K562 (cell line): ENCODE data around the gene GLIS1. TPM values are rescaled to one million over a fixed set of nuclear protein-coding genes. Genes with fewer than 3 reads are reported as not detected.

Experiments
- ATAC-seq: fragments of 200-7000 bp; cut with Tn5 transposase; 3 replicates; pipeline ENCODE4 v1.9.1; 2020; ENCODE audit warnings: moderate library complexity
- BruUV-seq: library from RNA; stranded (reverse); fragments of 400-500 nt; replicated peaks from 2 replicates; lab custom pipeline; 2021; lab: Mats Ljungman, UMichigan
- CTCF ChIA-PET: fragments of 300-600 bp; formaldehyde crosslinking; extraction: SDS; loops from one replicate; lab custom pipeline; 2021; ENCODE audit warnings: low intra/inter-chr PET ratio; lab: Yijun Ruan, JAX
- POLR2A ChIA-PET: fragments of 300-600, 350-650 bp; sonication (Branson Sonifier 250); formaldehyde crosslinking; extraction: SDS; loops from one replicate; lab custom pipeline; 2021; ENCODE audit warnings: antibody characterized with exemption, inconsistent platforms; lab: Yijun Ruan, JAX
- DNase-seq, 4 experiments: peaks; one replicate each; pipeline versions ENCODE4 v3.0.0 to v3.0.0-alpha.2; 2011 to 2018; ENCODE audit warnings: low spot score in 3 of 4, mixed read lengths in 3 of 4; ENCODE audit errors: extremely low read depth in 1 of 4
- FAIRE-seq: peaks from 2 replicates; lab custom pipeline; 2011; peaks lifted over from hg19 to GRCh38; lab: Jason Lieb, UNC
- H2AFZ ChIP-seq: 2 replicates; pipeline ENCODE4 v1.6.0; 2011; ENCODE audit warnings: low read depth, low read length, control low read depth, inconsistent platforms
- H3K27ac ChIP-seq: fragments of 200-600 bp; 3 replicates; pipeline ENCODE4 v1.8.0; 2011; ENCODE audit warnings: low read depth, mild to moderate bottlenecking, control low read depth, inconsistent platforms, low read length, moderate library complexity, mixed read lengths; ENCODE audit errors: extremely low read depth
- H3K27me3 ChIP-seq, 2 experiments: fragments of 300-600 bp in 1 of 2; 2 replicates in 1 of 2; 3 replicates in 1 of 2; pipeline versions ENCODE4 v1.6.0 to v1.8.0; 2011; ENCODE audit warnings: inconsistent platforms in 2 of 2, low read length in 2 of 2, mild to moderate bottlenecking in 1 of 2, mixed read lengths in 1 of 2, moderate library complexity in 1 of 2; ENCODE audit not compliant: control insufficient read depth in 2 of 2, insufficient read depth in 2 of 2
- H3K36me3 ChIP-seq: fragments of 300-600 bp; 3 replicates; pipeline ENCODE4 v1.8.0; 2011; ENCODE audit warnings: mild to moderate bottlenecking, low read length, inconsistent platforms; ENCODE audit not compliant: control insufficient read depth, insufficient read depth
- H3K4me1 ChIP-seq, 2 experiments: fragments of 200-600 bp in 1 of 2; replicated peaks in 1 of 2; 2 replicates in 1 of 2; 3 replicates in 1 of 2; pipeline versions ENCODE4 v1.5.1 to v1.8.0; 2011; ENCODE audit warnings: inconsistent platforms in 2 of 2, low read length in 2 of 2, mild to moderate bottlenecking in 1 of 2, mixed read lengths in 1 of 2, moderate library complexity in 1 of 2; ENCODE audit not compliant: control insufficient read depth in 2 of 2, insufficient read depth in 2 of 2
- H3K4me2 ChIP-seq: 2 replicates; pipeline ENCODE4 v1.6.1; 2011; ENCODE audit warnings: low read length, control low read depth, inconsistent platforms, mixed read lengths; ENCODE audit not compliant: insufficient read depth
- H3K4me3 ChIP-seq: fragments of 200-600 bp; sonication (generic), shearing (Covaris generic); 2 replicates; pipeline ENCODE4 v1.5.1; 2016; ENCODE audit warnings: control low read depth, inconsistent platforms
- H3K79me2 ChIP-seq: fragments of 200-600 bp; 3 replicates; pipeline ENCODE4 v1.8.0; 2011; ENCODE audit warnings: low read length, inconsistent platforms; ENCODE audit not compliant: control insufficient read depth, insufficient read depth
- H3K9ac ChIP-seq, 2 experiments: 2 replicates each; pipeline versions ENCODE4 v1.6.0 to v1.6.1; 2011; ENCODE audit warnings: low read depth in 2 of 2, low read length in 2 of 2, control low read depth in 1 of 2, inconsistent platforms in 1 of 2, mild to moderate bottlenecking in 1 of 2, mixed read lengths in 1 of 2; ENCODE audit not compliant: insufficient read depth in 1 of 2
- H3K9me1 ChIP-seq: one replicate; pipeline ENCODE4 v1.6.0; 2011; ENCODE audit warnings: inconsistent platforms, mild to moderate bottlenecking, low read length, moderate library complexity; ENCODE audit not compliant: control insufficient read depth, insufficient read depth
- H3K9me3 ChIP-seq: replicated peaks from 2 replicates; pipeline ENCODE4 v1.5.1; 2011; ENCODE audit warnings: low read depth, low read length, inconsistent platforms; ENCODE audit not compliant: control insufficient read depth, insufficient read depth
- H4K20me1 ChIP-seq: replicated peaks from 2 replicates; pipeline ENCODE4 v1.6.1; 2011; ENCODE audit warnings: low read length, inconsistent platforms, mixed read lengths; ENCODE audit not compliant: control insufficient read depth, insufficient read depth
- DDX20 ChIP-seq: fragments of 450-650 bp; IDR thresholded peaks from 2 replicates; pipeline ENCODE4 v1.6.1; 2016; ENCODE audit warnings: missing genetic modification characterization, low read depth, mild to moderate bottlenecking, missing compliant biosample characterization, moderate library complexity
- HSF4 ChIP-seq: fragments of 250-450 bp; sonication (Bioruptor Pico); IDR thresholded peaks from 2 replicates; pipeline ENCODE4 v2.1.2; 2022; ENCODE audit warnings: mild to moderate bottlenecking, moderate library complexity, borderline replicate concordance
- IFI16 ChIP-seq: fragments of 250-450 bp; sonication (Bioruptor Pico); IDR thresholded peaks from 2 replicates; pipeline ENCODE4 v2.1.2; 2022; ENCODE audit warnings: mild to moderate bottlenecking, inconsistent platforms
- MTA3 ChIP-seq: fragments of 450-650 bp; formaldehyde crosslinking; IDR thresholded peaks from 2 replicates; pipeline ENCODE4 v1.6.1; 2017; ENCODE audit warnings: mild to moderate bottlenecking, borderline replicate concordance
- PCBP2 ChIP-seq: fragments of 200-400 bp; formaldehyde crosslinking; IDR thresholded peaks from 2 replicates; pipeline ENCODE4 v1.6.1; 2018; ENCODE audit warnings: low read length, low read depth, mild to moderate bottlenecking, moderate library complexity; ENCODE audit not compliant: poor library complexity, severe bottlenecking
- PPARD ChIP-seq: fragments of 250-450 bp; sonication (Bioruptor Pico); IDR thresholded peaks from 2 replicates; pipeline ENCODE4 v1.8.0; 2022; ENCODE audit warnings: inconsistent platforms, mild to moderate bottlenecking, moderate library complexity
- TFAM ChIP-seq: fragments of 250-450 bp; sonication (Bioruptor Pico); conservative IDR thresholded peaks from 2 replicates; pipeline ENCODE4 v1.5.0; 2021; ENCODE audit warnings: mild to moderate bottlenecking, moderate library complexity
- XRCC4 ChIP-seq: IDR thresholded peaks from one replicate; pipeline ENCODE4 v1.6.1; 2011; ENCODE audit not compliant: insufficient read depth, insufficient read length; ENCODE audit errors: extremely low read depth
- WGBS: fragments of 100-300 bp; shearing (Covaris generic); methylation state at CpG from one replicate; pipeline ENCODE4 v1.1.6; 2016; ENCODE audit warnings: low coverage, mixed read lengths; ENCODE audit not compliant: insufficient coverage; ENCODE audit errors: missing lambda C conversion rate; 5-methylcytosine and 5-hydroxymethylcytosine counted together
- in situ Hi-C: fragments of 300-500 bp; cut with MboI; formaldehyde crosslinking; loops from 4 replicates; pipeline ENCODE4 v1.15.0; 2018; ENCODE audit warnings: inconsistent platforms, mixed read lengths
- intact Hi-C: fragments of 100-400 bp; cut with micrococcal nuclease; formaldehyde crosslinking; loops from 2 replicates; pipeline ENCODE4 v1.14.2; 2022
- polyA plus RNA-seq, 8 experiments: library from polyadenylated mRNA; depleted of rRNA in 4 of 8; stranded (reverse) in 5 of 8; unstranded in 3 of 8; fragments of >200 nt; fragmentation: Nextera tagmentation in 2 of 8; fragmentation: Illumina TruSeq in 1 of 8; extraction: Ambion mirVana in 2 of 8; extraction: Trizol in 1 of 8; gene quantifications; 2 replicates each; pipeline versions ENCODE4 v1.2.1 to v1.2.3, GENCODE V29; 2011 to 2014; ENCODE audit warnings: inconsistent platforms in 1 of 8, missing spikeins in 1 of 8
- total RNA-seq, 7 experiments: library from RNA; depleted of rRNA in 6 of 7; stranded (reverse); fragments of >200 nt in 6 of 7; fragmentation: Illumina TruSeq in 2 of 7; extraction: Trizol in 2 of 7; gene quantifications; 2 replicates each; pipeline versions ENCODE4 v1.2.1 to v1.2.3, GENCODE V29; 2011 to 2021; ENCODE audit warnings: low replicate concordance in 1 of 7
- TF ChIP-seq, protein P1 (sequence below): fragments of 200-600 bp; sonication (generic); IDR thresholded peaks from one replicate; pipeline ENCODE4 v1.6.1; 2012; ENCODE audit warnings: mild to moderate bottlenecking, low read depth, low read length, inconsistent platforms

GLIS1 gene
- total and polyA plus RNA-seq, 9 of the 15 experiments (the other 6 are each of a cell fraction or from before 2014, with no cell fraction given) = not detected

GRCh38 chr1:53735681-53736080, 3.3 kb downstream of the GLIS1 start (continued):
- TF ChIP-seq DDX20 (tag) (no peak), XRCC4 (no peak)
- TF ChIP-seq, all 486 proteins: peak for 0

DNA sequence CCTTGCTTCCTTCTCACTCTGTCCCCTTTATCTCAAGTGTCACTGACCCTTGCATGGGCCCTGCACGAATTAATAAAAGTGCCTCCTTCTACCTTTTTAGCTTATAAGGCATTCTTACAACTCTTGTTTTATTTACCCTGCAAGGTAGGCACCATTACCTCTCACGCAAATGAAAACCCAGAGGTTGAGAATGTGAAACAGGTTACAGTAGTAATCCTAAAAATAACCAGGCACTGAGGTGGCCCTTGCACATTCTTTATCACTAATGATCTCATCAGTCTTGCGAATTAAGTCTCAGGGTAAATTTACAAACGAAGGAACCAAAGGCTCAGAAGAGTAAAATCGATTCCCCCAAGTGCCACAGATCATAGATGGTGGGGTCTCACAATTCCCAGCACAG, 3.7 kb downstream of the GLIS1 start:
- H3K9ac ChIP-seq = no peak overlapping the region
- no peak overlapping the region for H3K4me2 ChIP-seq
- no peaks in the 10 kb centered on the region for H3K79me2 ChIP-seq
- no peak for DNase-seq
- H2AFZ ChIP-seq = no peak overlapping the region
- no peaks in the 10 kb centered on the region; the same call in 1 of the 2 replicates for H4K20me1 ChIP-seq
- ChIA-PET POLR2A (interaction anchor here (1.0 to 1.3 kb wide), 3 partner anchors 8 to 15 kb away, joined by 3 to 7 read pairs (median 3); no protein-coding TSS in a partner anchor), CTCF (no interaction called here)
- no peak for FAIRE-seq
- no peak overlapping the region for H3K27ac ChIP-seq
- intact Hi-C loops (no loop called here), in situ Hi-C loops (no loop called here)
- H3K36me3 ChIP-seq = no peaks in the 10 kb centered on the region
- H3K9me3 ChIP-seq = no peaks in the 10 kb centered on the region
- BruUV-seq = no TSS peak
- no peak overlapping the region for H3K4me3 ChIP-seq
- no peaks in the 10 kb centered on the region for H3K9me1 ChIP-seq
- peaks cover 67 to 81% of the 10 kb centered on the region in 2 experiments for H3K27me3 ChIP-seq
- ATAC-seq = no peak
- H3K4me1 ChIP-seq = peaks cover 0 to 21% of the 10 kb centered on the region in 2 experiments; a peak in 3 of 5 replicates
- WGBS = 1% methylated on average over 5 of the region's 5 CpGs
- TF ChIP-seq, protein P1, sequence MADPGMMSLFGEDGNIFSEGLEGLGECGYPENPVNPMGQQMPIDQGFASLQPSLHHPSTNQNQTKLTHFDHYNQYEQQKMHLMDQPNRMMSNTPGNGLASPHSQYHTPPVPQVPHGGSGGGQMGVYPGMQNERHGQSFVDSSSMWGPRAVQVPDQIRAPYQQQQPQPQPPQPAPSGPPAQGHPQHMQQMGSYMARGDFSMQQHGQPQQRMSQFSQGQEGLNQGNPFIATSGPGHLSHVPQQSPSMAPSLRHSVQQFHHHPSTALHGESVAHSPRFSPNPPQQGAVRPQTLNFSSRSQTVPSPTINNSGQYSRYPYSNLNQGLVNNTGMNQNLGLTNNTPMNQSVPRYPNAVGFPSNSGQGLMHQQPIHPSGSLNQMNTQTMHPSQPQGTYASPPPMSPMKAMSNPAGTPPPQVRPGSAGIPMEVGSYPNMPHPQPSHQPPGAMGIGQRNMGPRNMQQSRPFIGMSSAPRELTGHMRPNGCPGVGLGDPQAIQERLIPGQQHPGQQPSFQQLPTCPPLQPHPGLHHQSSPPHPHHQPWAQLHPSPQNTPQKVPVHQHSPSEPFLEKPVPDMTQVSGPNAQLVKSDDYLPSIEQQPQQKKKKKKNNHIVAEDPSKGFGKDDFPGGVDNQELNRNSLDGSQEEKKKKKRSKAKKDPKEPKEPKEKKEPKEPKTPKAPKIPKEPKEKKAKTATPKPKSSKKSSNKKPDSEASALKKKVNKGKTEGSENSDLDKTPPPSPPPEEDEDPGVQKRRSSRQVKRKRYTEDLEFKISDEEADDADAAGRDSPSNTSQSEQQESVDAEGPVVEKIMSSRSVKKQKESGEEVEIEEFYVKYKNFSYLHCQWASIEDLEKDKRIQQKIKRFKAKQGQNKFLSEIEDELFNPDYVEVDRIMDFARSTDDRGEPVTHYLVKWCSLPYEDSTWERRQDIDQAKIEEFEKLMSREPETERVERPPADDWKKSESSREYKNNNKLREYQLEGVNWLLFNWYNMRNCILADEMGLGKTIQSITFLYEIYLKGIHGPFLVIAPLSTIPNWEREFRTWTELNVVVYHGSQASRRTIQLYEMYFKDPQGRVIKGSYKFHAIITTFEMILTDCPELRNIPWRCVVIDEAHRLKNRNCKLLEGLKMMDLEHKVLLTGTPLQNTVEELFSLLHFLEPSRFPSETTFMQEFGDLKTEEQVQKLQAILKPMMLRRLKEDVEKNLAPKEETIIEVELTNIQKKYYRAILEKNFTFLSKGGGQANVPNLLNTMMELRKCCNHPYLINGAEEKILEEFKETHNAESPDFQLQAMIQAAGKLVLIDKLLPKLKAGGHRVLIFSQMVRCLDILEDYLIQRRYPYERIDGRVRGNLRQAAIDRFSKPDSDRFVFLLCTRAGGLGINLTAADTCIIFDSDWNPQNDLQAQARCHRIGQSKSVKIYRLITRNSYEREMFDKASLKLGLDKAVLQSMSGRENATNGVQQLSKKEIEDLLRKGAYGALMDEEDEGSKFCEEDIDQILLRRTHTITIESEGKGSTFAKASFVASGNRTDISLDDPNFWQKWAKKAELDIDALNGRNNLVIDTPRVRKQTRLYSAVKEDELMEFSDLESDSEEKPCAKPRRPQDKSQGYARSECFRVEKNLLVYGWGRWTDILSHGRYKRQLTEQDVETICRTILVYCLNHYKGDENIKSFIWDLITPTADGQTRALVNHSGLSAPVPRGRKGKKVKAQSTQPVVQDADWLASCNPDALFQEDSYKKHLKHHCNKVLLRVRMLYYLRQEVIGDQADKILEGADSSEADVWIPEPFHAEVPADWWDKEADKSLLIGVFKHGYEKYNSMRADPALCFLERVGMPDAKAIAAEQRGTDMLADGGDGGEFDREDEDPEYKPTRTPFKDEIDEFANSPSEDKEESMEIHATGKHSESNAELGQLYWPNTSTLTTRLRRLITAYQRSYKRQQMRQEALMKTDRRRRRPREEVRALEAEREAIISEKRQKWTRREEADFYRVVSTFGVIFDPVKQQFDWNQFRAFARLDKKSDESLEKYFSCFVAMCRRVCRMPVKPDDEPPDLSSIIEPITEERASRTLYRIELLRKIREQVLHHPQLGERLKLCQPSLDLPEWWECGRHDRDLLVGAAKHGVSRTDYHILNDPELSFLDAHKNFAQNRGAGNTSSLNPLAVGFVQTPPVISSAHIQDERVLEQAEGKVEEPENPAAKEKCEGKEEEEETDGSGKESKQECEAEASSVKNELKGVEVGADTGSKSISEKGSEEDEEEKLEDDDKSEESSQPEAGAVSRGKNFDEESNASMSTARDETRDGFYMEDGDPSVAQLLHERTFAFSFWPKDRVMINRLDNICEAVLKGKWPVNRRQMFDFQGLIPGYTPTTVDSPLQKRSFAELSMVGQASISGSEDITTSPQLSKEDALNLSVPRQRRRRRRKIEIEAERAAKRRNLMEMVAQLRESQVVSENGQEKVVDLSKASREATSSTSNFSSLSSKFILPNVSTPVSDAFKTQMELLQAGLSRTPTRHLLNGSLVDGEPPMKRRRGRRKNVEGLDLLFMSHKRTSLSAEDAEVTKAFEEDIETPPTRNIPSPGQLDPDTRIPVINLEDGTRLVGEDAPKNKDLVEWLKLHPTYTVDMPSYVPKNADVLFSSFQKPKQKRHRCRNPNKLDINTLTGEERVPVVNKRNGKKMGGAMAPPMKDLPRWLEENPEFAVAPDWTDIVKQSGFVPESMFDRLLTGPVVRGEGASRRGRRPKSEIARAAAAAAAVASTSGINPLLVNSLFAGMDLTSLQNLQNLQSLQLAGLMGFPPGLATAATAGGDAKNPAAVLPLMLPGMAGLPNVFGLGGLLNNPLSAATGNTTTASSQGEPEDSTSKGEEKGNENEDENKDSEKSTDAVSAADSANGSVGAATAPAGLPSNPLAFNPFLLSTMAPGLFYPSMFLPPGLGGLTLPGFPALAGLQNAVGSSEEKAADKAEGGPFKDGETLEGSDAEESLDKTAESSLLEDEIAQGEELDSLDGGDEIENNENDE = no peak
- TF ChIP-seq PPARD = no peak
- no peak for TF ChIP-seq HSF4 (CRISPR knock-in tag)
- no peak for TF ChIP-seq MTA3
- TF ChIP-seq TFAM = no peak
- no peak for TF ChIP-seq IFI16
- TF ChIP-seq PCBP2 = no peak
